GM18526 (cell line): ENCODE results near the gene RARRES2.

Source experiments
- POLR2A ChIP-seq: IDR thresholded peaks from 3 replicates; pipeline ENCODE4 v1.6.1; 2011; ENCODE audit not compliant: insufficient read length; ENCODE audit errors: extremely low read depth

RARRES2 gene

GRCh38 chr7:150341263-150342120, at the start of gene RARRES2:
Gene RARRES2 (minus strand): TSS chr7:150341629. CDS start chr7:150340609, 1,020 bp downstream.
- no peak for TF ChIP-seq POLR2A

GRCh38 chr7:150390205-150390604, 48.8 kb upstream of the RARRES2 start:
- no peak for TF ChIP-seq POLR2A

- TF ChIP-seq POLR2A, result no peak
Observed at GRCh38 chr7:150389532-150389816, 48.0 kb upstream of the RARRES2 start.

- no peak for TF ChIP-seq POLR2A
Observed at GRCh38 chr7:150388709-150389531, 47.5 kb upstream of the RARRES2 start.

- no peak for TF ChIP-seq POLR2A
Observed at GRCh38 chr7:150388306-150388705, 46.9 kb upstream of the RARRES2 start.

- no peak for TF ChIP-seq POLR2A
Observed at GRCh38 chr7:150385302-150385723, 43.9 kb upstream of the RARRES2 start.

GRCh38 chr7:150384406-150385301, 43.2 kb upstream of the RARRES2 start:
- no peak for TF ChIP-seq POLR2A

GRCh38 chr7:150383710-150384397, 42.4 kb upstream of the RARRES2 start:
- no peak for TF ChIP-seq POLR2A

- no peak for TF ChIP-seq POLR2A
Observed at GRCh38 chr7:150382844-150383225, 41.4 kb upstream of the RARRES2 start.

GRCh38 chr7:150382123-150382843, 40.9 kb upstream of the RARRES2 start:
- TF ChIP-seq POLR2A, result no peak

- TF ChIP-seq POLR2A, result no peak
Observed at GRCh38 chr7:150381785-150382122, 40.3 kb upstream of the RARRES2 start.

GRCh38 chr7:150381096-150381495, 39.7 kb upstream of the RARRES2 start:
- TF ChIP-seq POLR2A, result no peak

GRCh38 chr7:150380463-150380862, 39.0 kb upstream of the RARRES2 start:
- TF ChIP-seq POLR2A, result peak; percentile 32
